Endodermal cell (in vitro differentiated cells): ENCODE measurements around the gene TESPA1. TPM values are rescaled to one million over a fixed set of nuclear protein-coding genes. Genes with fewer than 3 reads are reported as not detected.

Experiments
- DNase-seq: peaks from one replicate; pipeline ENCODE4 v3.0.0-alpha.2; 2017
- H3K27ac ChIP-seq: 2 replicates; pipeline ENCODE4 v1.5.1; 2013; ENCODE audit warnings: mild to moderate bottlenecking, low read depth, low read length, moderate library complexity
- H3K27me3 ChIP-seq: 2 replicates; pipeline ENCODE4 v1.6.1; 2013; ENCODE audit warnings: mild to moderate bottlenecking, low read length, moderate library complexity; ENCODE audit not compliant: insufficient read depth, control insufficient read depth, poor library complexity, severe bottlenecking
- H3K36me3 ChIP-seq: 2 replicates; pipeline ENCODE4 v1.7.0; 2013; ENCODE audit warnings: mild to moderate bottlenecking, low read length, moderate library complexity; ENCODE audit not compliant: control insufficient read depth, insufficient read depth
- H3K4me1 ChIP-seq: one replicate; pipeline ENCODE4 v1.7.0; 2013; ENCODE audit warnings: low read length; ENCODE audit not compliant: control insufficient read depth, insufficient read depth
- H3K4me3 ChIP-seq: 2 replicates; pipeline ENCODE4 v1.5.1; 2013; ENCODE audit warnings: mild to moderate bottlenecking, low read length, moderate library complexity
- H3K9ac ChIP-seq: 2 replicates; pipeline ENCODE4 v1.6.1; 2013; ENCODE audit warnings: mild to moderate bottlenecking, low read length, moderate library complexity; ENCODE audit not compliant: poor library complexity, severe bottlenecking; ENCODE audit errors: extremely low read depth
- H3K9me3 ChIP-seq: 2 replicates; pipeline ENCODE4 v1.6.1; 2013; ENCODE audit warnings: mild to moderate bottlenecking, low read length, moderate library complexity; ENCODE audit not compliant: control insufficient read depth
- H3K27ac Mint-ChIP-seq: 2 replicates; pipeline ENCODE4 v1.8.0; 2020; ENCODE audit warnings: mixed read lengths
- H3K27me3 Mint-ChIP-seq: 2 replicates; pipeline ENCODE4 v1.8.0; 2021; ENCODE audit warnings: mild to moderate bottlenecking, mixed read lengths; ENCODE audit not compliant: insufficient read depth
- H3K36me3 Mint-ChIP-seq: 2 replicates; pipeline ENCODE4 v1.8.0; 2020; ENCODE audit warnings: low read depth, mixed read lengths
- H3K4me1 Mint-ChIP-seq: 2 replicates; pipeline ENCODE4 v1.8.0; 2020; ENCODE audit warnings: mixed read lengths
- H3K4me3 Mint-ChIP-seq: 2 replicates; pipeline ENCODE4 v1.8.0; 2020; ENCODE audit warnings: mild to moderate bottlenecking, moderate library complexity, mixed read lengths
- H3K9me3 Mint-ChIP-seq: 2 replicates; pipeline ENCODE4 v1.8.0; 2020; ENCODE audit warnings: mild to moderate bottlenecking, mixed read lengths
- WGBS, 2 experiments: methylation state at CpG; one replicate each; pipeline versions ENCODE4 v1.1.5 to v1.1.7; 2013; ENCODE audit warnings: missing lambda C conversion rate in 2 of 2, mixed read lengths in 1 of 2; ENCODE audit not compliant: insufficient coverage in 1 of 2, insufficient read length in 1 of 2; 5-methylcytosine and 5-hydroxymethylcytosine counted together
- total RNA-seq, 2 donors: library from RNA; stranded (reverse); fragmentation: NEBNext Ultra II Directional in 1 of 2; extraction: Animal tissue kit (Norgen Biotek cat#: 25700) in 1 of 2; gene quantifications; 2 replicates in 1 of 2; 3 replicates in 1 of 2; pipeline ENCODE4 v1.2.1, GENCODE V29; 2021
- TF ChIP-seq, protein P1 (sequence below): fragments of 200-600 bp; sonication (generic); conservative IDR thresholded peaks from 2 replicates; pipeline ENCODE4 v1.5.0; 2021; ENCODE audit warnings: antibody characterized with exemption, mild to moderate bottlenecking

The TESPA1 gene
- total RNA-seq, 2 donors from 2014 or later = not detected

DNA sequence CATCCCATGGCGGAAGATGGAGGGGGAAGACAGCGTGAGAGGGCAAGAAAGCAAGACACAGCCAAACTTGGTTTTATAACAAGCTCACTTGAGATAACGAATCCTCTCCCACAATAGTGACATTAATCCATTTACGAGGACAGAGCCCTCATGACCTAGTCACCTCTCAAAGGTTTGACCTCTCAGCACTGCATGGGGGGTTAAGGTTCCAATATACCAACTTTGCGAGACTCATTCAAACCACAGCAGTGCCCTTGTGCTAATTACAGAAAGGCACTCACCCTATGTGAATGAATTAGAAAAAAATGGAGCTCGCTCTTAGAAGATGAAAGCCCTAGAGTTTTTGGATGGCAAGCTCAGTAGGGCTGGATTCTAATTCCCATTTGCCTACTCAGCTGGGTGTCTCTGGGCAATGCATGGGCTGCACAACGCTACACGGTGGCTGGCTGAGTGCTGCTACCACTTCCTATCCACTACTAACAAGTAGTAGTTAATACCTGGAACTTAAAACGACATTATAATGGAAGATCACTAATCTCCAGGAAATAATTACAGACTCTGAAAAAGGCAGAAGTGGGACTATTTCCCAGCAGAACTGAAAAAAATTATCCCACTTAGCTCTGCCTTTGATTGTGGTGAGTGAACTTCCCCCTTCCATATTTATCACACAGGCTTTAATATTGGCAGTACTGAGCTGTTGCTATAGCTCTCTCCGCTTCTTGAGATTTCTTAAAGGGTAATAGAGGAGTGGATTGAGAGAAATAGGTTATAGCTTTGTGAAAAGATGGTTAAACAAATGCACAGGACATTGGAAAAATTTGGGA lies 27.5 kb downstream of the TESPA1 start:
- TF ChIP-seq, protein P1, sequence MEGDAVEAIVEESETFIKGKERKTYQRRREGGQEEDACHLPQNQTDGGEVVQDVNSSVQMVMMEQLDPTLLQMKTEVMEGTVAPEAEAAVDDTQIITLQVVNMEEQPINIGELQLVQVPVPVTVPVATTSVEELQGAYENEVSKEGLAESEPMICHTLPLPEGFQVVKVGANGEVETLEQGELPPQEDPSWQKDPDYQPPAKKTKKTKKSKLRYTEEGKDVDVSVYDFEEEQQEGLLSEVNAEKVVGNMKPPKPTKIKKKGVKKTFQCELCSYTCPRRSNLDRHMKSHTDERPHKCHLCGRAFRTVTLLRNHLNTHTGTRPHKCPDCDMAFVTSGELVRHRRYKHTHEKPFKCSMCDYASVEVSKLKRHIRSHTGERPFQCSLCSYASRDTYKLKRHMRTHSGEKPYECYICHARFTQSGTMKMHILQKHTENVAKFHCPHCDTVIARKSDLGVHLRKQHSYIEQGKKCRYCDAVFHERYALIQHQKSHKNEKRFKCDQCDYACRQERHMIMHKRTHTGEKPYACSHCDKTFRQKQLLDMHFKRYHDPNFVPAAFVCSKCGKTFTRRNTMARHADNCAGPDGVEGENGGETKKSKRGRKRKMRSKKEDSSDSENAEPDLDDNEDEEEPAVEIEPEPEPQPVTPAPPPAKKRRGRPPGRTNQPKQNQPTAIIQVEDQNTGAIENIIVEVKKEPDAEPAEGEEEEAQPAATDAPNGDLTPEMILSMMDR = no peak
- H3K4me3 Mint-ChIP-seq = no peak overlapping the region
- H3K27me3 Mint-ChIP-seq = no peaks in the 10 kb centered on the region
- WGBS, 2 experiments = 85 to 90% methylated on average over 5 to 10 of the region's 10 CpGs
- H3K27ac ChIP-seq = no peak overlapping the region
- peaks cover 22% of the 10 kb centered on the region for H3K4me1 Mint-ChIP-seq
- H3K4me3 ChIP-seq = no peak overlapping the region
- no peak for DNase-seq
- no peaks in the 10 kb centered on the region for H3K4me1 ChIP-seq
- no peaks in the 10 kb centered on the region for H3K36me3 ChIP-seq
- peaks cover 3% of the 10 kb centered on the region for H3K36me3 Mint-ChIP-seq
- peaks cover 13% of the 10 kb centered on the region for H3K9me3 ChIP-seq
- H3K27ac Mint-ChIP-seq = no peak overlapping the region
- H3K9ac ChIP-seq = no peak overlapping the region
- no peaks in the 10 kb centered on the region for H3K27me3 ChIP-seq
- peaks cover 7% of the 10 kb centered on the region for H3K9me3 Mint-ChIP-seq

DNA sequence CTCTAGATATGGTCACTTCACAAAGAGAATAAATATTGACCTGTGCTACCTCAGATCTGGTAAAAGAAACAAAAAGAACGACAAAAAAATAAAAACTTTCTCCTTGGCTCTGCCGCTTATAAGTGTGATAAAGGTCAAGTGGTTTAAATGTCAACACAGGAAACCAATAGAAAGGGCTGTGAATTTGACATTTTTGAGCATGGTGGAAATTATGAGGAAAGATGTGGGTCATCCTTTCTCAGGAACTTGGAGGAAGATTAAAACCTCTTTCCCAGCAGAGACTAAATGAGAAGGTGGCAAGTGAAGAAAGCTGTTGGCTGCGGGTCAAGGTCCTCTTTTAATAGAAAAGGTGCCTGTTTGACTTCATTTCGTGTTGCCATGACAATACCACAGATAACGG lies 28.2 kb downstream of the TESPA1 start:
- H3K27me3 ChIP-seq = no peaks in the 10 kb centered on the region
- H3K4me1 Mint-ChIP-seq = peaks cover 22% of the 10 kb centered on the region

DNA sequence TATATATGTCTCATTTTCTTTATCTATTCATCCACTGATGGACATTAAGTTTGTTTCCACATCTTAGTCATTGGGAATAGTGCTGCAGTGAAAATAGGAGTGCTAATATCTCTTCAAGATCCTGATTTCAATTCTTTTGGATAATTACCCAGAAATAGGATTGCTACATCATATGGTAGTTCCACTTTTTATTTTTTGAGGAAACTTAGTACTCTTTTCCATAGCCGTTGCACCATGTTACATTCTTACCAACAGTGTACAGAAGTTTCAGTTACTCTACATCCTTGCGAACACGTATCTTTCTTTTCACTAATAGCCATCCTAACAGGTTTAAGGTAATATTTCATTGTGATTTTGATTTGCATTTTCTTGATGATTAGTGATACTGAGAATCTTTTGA lies 29.8 kb downstream of the TESPA1 start:
- Histone ChIP-seq H3K4me3 (peak overlapping the region; percentile 26), H3K9ac (no peak overlapping the region), H3K9me3 (peaks cover 35% of the 10 kb centered on the region), H3K27me3 (no peaks in the 10 kb centered on the region), H3K27ac (no peak overlapping the region), H3K36me3 (no peaks in the 10 kb centered on the region), H3K4me1 (no peaks in the 10 kb centered on the region)
- peaks cover 3% of the 10 kb centered on the region for H3K36me3 Mint-ChIP-seq
- no peak overlapping the region for H3K4me3 Mint-ChIP-seq
- 97 to 100% methylated on average over 1 to 3 of the region's 3 CpGs for WGBS, 2 experiments
- DNase-seq = no peak
- H3K9me3 Mint-ChIP-seq = peaks cover 17% of the 10 kb centered on the region
- H3K27me3 Mint-ChIP-seq = peaks cover 2% of the 10 kb centered on the region
- H3K4me1 Mint-ChIP-seq = peaks cover 25% of the 10 kb centered on the region
- TF ChIP-seq, protein P1 = no peak
- no peak overlapping the region for H3K27ac Mint-ChIP-seq

More for the DNA sequence above, 28.2 kb downstream of the TESPA1 start:
- H3K27me3 Mint-ChIP-seq = peaks cover under 1% of the 10 kb centered on the region
- H3K36me3 Mint-ChIP-seq = peaks cover 3% of the 10 kb centered on the region
- no peak overlapping the region for H3K27ac Mint-ChIP-seq
- no peak overlapping the region for H3K27ac ChIP-seq
- H3K4me3 Mint-ChIP-seq = no peak overlapping the region
- 96 to 97% methylated on average over 5 of the region's 5 CpGs for WGBS, 2 experiments
- no peak for DNase-seq
- peaks cover 8% of the 10 kb centered on the region for H3K9me3 Mint-ChIP-seq
- TF ChIP-seq, protein P1 = no peak
- no peak overlapping the region for H3K9ac ChIP-seq
- H3K36me3 ChIP-seq = no peaks in the 10 kb centered on the region
- H3K4me1 ChIP-seq = no peaks in the 10 kb centered on the region
- H3K4me3 ChIP-seq = no peak overlapping the region
- H3K9me3 ChIP-seq = peaks cover 20% of the 10 kb centered on the region
